Hepatocyte (in vitro differentiated cells): ENCODE measurements around the gene SLC2A11. TPM values are rescaled to one million over a fixed set of nuclear protein-coding genes. Genes with fewer than 3 reads are reported as not detected.
"Not testable (repeated sequence)": the region's sequence is repeated elsewhere in the genome, so short reads cannot be mapped to it uniquely, and the experiment has no call there.

Source experiments
- DNase-seq: peaks from one replicate; pipeline ENCODE4 v3.0.0-alpha.2; 2016; ENCODE audit warnings: low spot score
- H2AFZ ChIP-seq: fragments of 200-600 bp; sonication (generic); 2 replicates; pipeline ENCODE4 v1.6.0; 2016; ENCODE audit warnings: antibody characterized with exemption, mild to moderate bottlenecking
- H3K27ac ChIP-seq: fragments of 200-600 bp; sonication (generic); 2 replicates; pipeline ENCODE4 v1.5.1; 2016; ENCODE audit warnings: mild to moderate bottlenecking
- H3K27me3 ChIP-seq: fragments of 200-600 bp; sonication (generic); 2 replicates; pipeline ENCODE4 v1.6.1; 2016
- H3K36me3 ChIP-seq: fragments of 200-600 bp; sonication (generic); replicated peaks from 2 replicates; pipeline ENCODE4 v1.5.1; 2016; ENCODE audit warnings: low read depth; ENCODE audit not compliant: insufficient read depth
- H3K4me1 ChIP-seq: fragments of 200-600 bp; sonication (generic); 2 replicates; pipeline ENCODE4 v1.5.1; 2016; ENCODE audit warnings: mild to moderate bottlenecking, moderate library complexity; ENCODE audit not compliant: insufficient read depth
- H3K4me2 ChIP-seq: fragments of 200-600 bp; sonication (generic); 2 replicates; pipeline ENCODE4 v1.6.0; 2016
- H3K4me3 ChIP-seq: fragments of 200-600 bp; sonication (generic); 2 replicates; pipeline ENCODE4 v1.5.1; 2016; ENCODE audit warnings: mild to moderate bottlenecking
- H3K79me2 ChIP-seq: fragments of 200-600 bp; sonication (generic); 2 replicates; pipeline ENCODE4 v1.6.0; 2017; ENCODE audit warnings: mild to moderate bottlenecking
- H3K9me2 ChIP-seq: fragments of 200-600 bp; sonication (generic); replicated peaks from 2 replicates; pipeline ENCODE4 v1.6.0; 2017; ENCODE audit warnings: mild to moderate bottlenecking; ENCODE audit not compliant: insufficient read depth
- H3K9me3 ChIP-seq: fragments of 200-600 bp; sonication (generic); 2 replicates; pipeline ENCODE4 v1.5.1; 2016; ENCODE audit warnings: low read depth, mild to moderate bottlenecking
- H4K20me1 ChIP-seq: fragments of 200-600 bp; sonication (generic); 2 replicates; pipeline ENCODE4 v1.6.0; 2016; ENCODE audit warnings: mild to moderate bottlenecking; ENCODE audit not compliant: insufficient read depth, poor library complexity, severe bottlenecking
- CTCF ChIP-seq: fragments of 200-600 bp; sonication (generic); IDR thresholded peaks from 2 replicates; pipeline ENCODE4 v1.5.1; 2016; ENCODE audit warnings: antibody characterized with exemption, mild to moderate bottlenecking; ENCODE audit not compliant: poor library complexity
- EZH2 ChIP-seq: fragments of 200-600 bp; sonication (generic); IDR thresholded peaks from 2 replicates; pipeline ENCODE4 v1.6.1; 2016; ENCODE audit warnings: antibody characterized with exemption, mild to moderate bottlenecking, borderline replicate concordance
- EZH2phosphoT487 ChIP-seq: fragments of 200-600 bp; sonication (generic); IDR thresholded peaks from one replicate; pipeline ENCODE4 v1.6.1; 2018; ENCODE audit warnings: antibody characterized with exemption, mild to moderate bottlenecking, low read depth, moderate library complexity; ENCODE audit not compliant: unreplicated experiment, severe bottlenecking
- WGBS: methylation state at CpG from one replicate; pipeline ENCODE4 v1.1.6; 2016; ENCODE audit warnings: low lambda C conversion rate; ENCODE audit errors: missing lambda C conversion rate; 5-methylcytosine and 5-hydroxymethylcytosine counted together
- polyA plus RNA-seq: library from polyadenylated mRNA; unstranded; fragments of >200 nt; fragmentation: Nextera tagmentation; extraction: Ambion mirVana; gene quantifications from 2 replicates; pipeline ENCODE4 v1.2.1, GENCODE V29; 2016
- total RNA-seq: library from RNA; depleted of rRNA; stranded (reverse); fragments of >200 nt; gene quantifications from 2 replicates; pipeline ENCODE4 v1.2.3, GENCODE V29; 2014

Gene SLC2A11
- total and polyA plus RNA-seq, 2 experiments from 2014 or later: 15.0 TPM

- H3K27me3 ChIP-seq: no peaks in the 10 kb centered on the region
- no peak overlapping the region for H2AFZ ChIP-seq
- H3K4me2 ChIP-seq: no peak overlapping the region
- H3K9me3 ChIP-seq: no peaks in the 10 kb centered on the region
- DNase-seq: no peak
- 72% methylated on average over 8 of the region's 8 CpGs for WGBS
- H3K4me1 ChIP-seq: peaks cover 13% of the 10 kb centered on the region
- H3K79me2 ChIP-seq: peaks cover 20% of the 10 kb centered on the region
- no peak overlapping the region for H3K27ac ChIP-seq
- peaks cover 7% of the 10 kb centered on the region for H4K20me1 ChIP-seq
- H3K36me3 ChIP-seq: no peaks in the 10 kb centered on the region
- TF ChIP-seq EZH2phosphoT487 (no peak), EZH2 (no peak), CTCF (no peak)
- no peaks in the 10 kb centered on the region for H3K9me2 ChIP-seq
- H3K4me3 ChIP-seq: no peak overlapping the region
Observed at GRCh38 chr22:23898006-23898974, 40.6 kb downstream of the SLC2A11 start.

- Histone ChIP-seq H3K9me3 (no peaks in the 10 kb centered on the region), H3K4me1 (peaks cover 7% of the 10 kb centered on the region), H2AFZ (no peak overlapping the region), H3K9me2 (no peaks in the 10 kb centered on the region), H3K36me3 (no peaks in the 10 kb centered on the region), H3K79me2 (peaks cover 20% of the 10 kb centered on the region), H3K4me3 (no peak overlapping the region), H3K27ac (no peak overlapping the region), H3K27me3 (no peaks in the 10 kb centered on the region), H3K4me2 (no peak overlapping the region), H4K20me1 (peaks cover 7% of the 10 kb centered on the region)
- TF ChIP-seq CTCF (no peak), EZH2 (no peak), EZH2phosphoT487 (no peak)
- WGBS: 91% methylated on average over 6 of the region's 6 CpGs
- DNase-seq: no peak
Observed at GRCh38 chr22:23899042-23899745, 41.5 kb downstream of the SLC2A11 start.

GRCh38 chr22:23900227-23900626 lies 42.6 kb downstream of the SLC2A11 start:
- not testable (repeated sequence) for H3K36me3 ChIP-seq, DNase-seq, H3K27ac ChIP-seq, H3K27me3 ChIP-seq, H3K4me3 ChIP-seq, H4K20me1 ChIP-seq, H3K4me2 ChIP-seq, H3K9me2 ChIP-seq, H2AFZ ChIP-seq, H3K4me1 ChIP-seq, H3K9me3 ChIP-seq
- H3K79me2 ChIP-seq: peaks cover 16% of the 10 kb centered on the region
- WGBS: 92% methylated on average over 4 of the region's 4 CpGs

- WGBS: 97% methylated on average over 4 of the region's 4 CpGs
- no peak for TF ChIP-seq EZH2phosphoT487
Observed at GRCh38 chr22:23901600-23901999, 43.9 kb downstream of the SLC2A11 start.

More at GRCh38 chr22:23901600-23901999, 43.9 kb downstream of the SLC2A11 start:
- Histone ChIP-seq H3K9me2 (no peaks in the 10 kb centered on the region), H3K4me2 (no peak overlapping the region), H3K27ac (no peak overlapping the region), H3K79me2 (peaks cover 5% of the 10 kb centered on the region), H3K4me3 (no peak overlapping the region), H3K4me1 (no peaks in the 10 kb centered on the region), H3K9me3 (no peaks in the 10 kb centered on the region), H3K27me3 (no peaks in the 10 kb centered on the region), H4K20me1 (no peaks in the 10 kb centered on the region), H3K36me3 (no peaks in the 10 kb centered on the region), H2AFZ (no peak overlapping the region)
- no peak for DNase-seq
